Right lobe of liver (tissue), 6 donors: ENCODE data around the gene CCNJL. TPM values are rescaled to one million over a fixed set of nuclear protein-coding genes. Genes with fewer than 3 reads are reported as not detected.
A peak's percentile ranks its signal among the peaks of the same experiment; 100 is the strongest.

Source experiments
- ATAC-seq, 4 donors: fragments of 200-7000 bp; cut with Tn5 transposase; one replicate each; pipeline ENCODE4 v1.9.1; 2020; ENCODE audit warnings: mild to moderate bottlenecking in 4 of 4, moderate library complexity in 4 of 4
- DNase-seq, 3 donors: peaks; one replicate each; pipeline ENCODE4 v3.0.0-alpha.2; 2020
- H3K27ac ChIP-seq, 3 donors: fragments of 200-600 bp; one replicate each; pipeline ENCODE4 v1.8.0; 2022
- H3K27me3 ChIP-seq, 2 donors: fragments of 200-600 bp; one replicate each; pipeline ENCODE4 v1.8.0; 2022
- H3K36me3 ChIP-seq, 4 donors: fragments of 200-600 bp; sonication (generic) in 1 of 4; one replicate each; pipeline versions ENCODE4 v1.5.1 to v1.8.0; 2017 to 2022; ENCODE audit warnings: control low read depth in 1 of 4
- H3K4me1 ChIP-seq, 4 donors: fragments of 200-600 bp; sonication (generic) in 1 of 4; one replicate each; pipeline versions ENCODE4 v1.5.1 to v1.8.0; 2017 to 2022; ENCODE audit warnings: control low read depth in 1 of 4
- H3K4me3 ChIP-seq, 3 donors: fragments of 200-600 bp; one replicate each; pipeline ENCODE4 v1.8.0; 2022
- H3K9me3 ChIP-seq, 4 donors: fragments of 200-600 bp; sonication (generic) in 1 of 4; one replicate each; pipeline versions ENCODE4 v1.5.1 to v1.8.0; 2017 to 2022; ENCODE audit warnings: control low read depth in 1 of 4
- CTCF ChIP-seq, 4 donors: fragments of 200-600 bp in 3 of 4; fragments of 450-650 bp in 1 of 4; IDR thresholded peaks; one replicate each; pipeline versions ENCODE4 v1.5.1 to v1.8.0; 2016 to 2022; ENCODE audit warnings: antibody characterized with exemption in 4 of 4, mild to moderate bottlenecking in 2 of 4
- POLR2A ChIP-seq: fragments of 450-650 bp; IDR thresholded peaks from one replicate; pipeline ENCODE4 v1.6.1; 2017; ENCODE audit warnings: antibody characterized with exemption, mild to moderate bottlenecking
- WGBS: methylation state at CpG from one replicate; pipeline ENCODE4 v1.1.6; 2018; ENCODE audit warnings: low coverage, low lambda C conversion rate; ENCODE audit not compliant: insufficient coverage; ENCODE audit errors: missing lambda C conversion rate; 5-methylcytosine and 5-hydroxymethylcytosine counted together
- intact Hi-C, 2 donors: fragments of 100-400 bp; cut with DNase I; formaldehyde crosslinking; loops; one replicate each; pipeline versions ENCODE4 v1.11.2 to v1.14.1; 2022
- total RNA-seq, 6 experiments: library from RNA; depleted of rRNA in 2 of 6; stranded (reverse); fragments of >200 nt in 2 of 6; fragmentation: NEBNext Ultra II Directional in 3 of 6; extraction: Animal tissue kit (Norgen Biotek cat#: 25700) in 3 of 6; gene quantifications; one replicate each; pipeline versions ENCODE4 v1.1.0 to v1.2.4, GENCODE V29; 2016 to 2023
- donor health status: DM: no; HTN: yes; CAD: no.
- donor health status: DM: no; HTN: no; CAD: no.
- donor health status: DM: no; HTN: no; CAD: no.
- donor health status: DM: no; HTN: yes; CAD: no.
- donor health status: DM: no; HTN: yes; CAD: no.

CCNJL gene
- total RNA-seq, 6 experiments from 2014 or later, result 0.19 to 0.79 (median 0.44) TPM

- no peak for ATAC-seq
- Histone ChIP-seq H3K9me3 (no peaks in the 10 kb centered on the region), H3K4me1 (peaks cover 0 to 2% (median 0%) of the 10 kb centered on the region in 4 donors), H3K27me3 (no peaks in the 10 kb centered on the region), H3K27ac (no peak overlapping the region), H3K4me3 (no peak overlapping the region), H3K36me3 (no peaks in the 10 kb centered on the region)
- DNase-seq, result no peak
- intact Hi-C loops, result no loop called here
- TF ChIP-seq CTCF (IDR thresholded peaks at IDR 0.05), result no peak
- no peak for TF ChIP-seq POLR2A
- WGBS, result 55% methylated on average over 4 of the region's 4 CpGs
These were observed 41.7 kb downstream of the CCNJL start for GRCh38 chr5:160270704-160271103.

GRCh38 chr5:160269017-160269416 lies 43.3 kb downstream of the CCNJL start:
- Histone ChIP-seq H3K9me3 (no peaks in the 10 kb centered on the region), H3K27ac (peak overlapping the region in 1 of 3 donors; percentile 26), H3K4me3 (no peak overlapping the region), H3K4me1 (peaks cover 0 to 2% (median 0%) of the 10 kb centered on the region in 4 donors), H3K27me3 (no peaks in the 10 kb centered on the region), H3K36me3 (no peaks in the 10 kb centered on the region)
- 7% methylated on average over 2 of the region's 10 CpGs for WGBS
- intact Hi-C loops, result no loop called here
- DNase-seq, result peak; percentile 85 to 87 (median 86)
- no peak for TF ChIP-seq POLR2A
- ATAC-seq, result peak; percentile 81 to 93 (median 89)

GRCh38 chr5:160268121-160268520 lies 44.2 kb downstream of the CCNJL start:
- no peaks in the 10 kb centered on the region for H3K27me3 ChIP-seq
- H3K36me3 ChIP-seq, result no peaks in the 10 kb centered on the region
- 34% methylated on average over 2 of the region's 5 CpGs for WGBS
- H3K4me3 ChIP-seq, result no peak overlapping the region
- intact Hi-C loops, result no loop called here
- ATAC-seq, result no peak
- no peaks in the 10 kb centered on the region for H3K9me3 ChIP-seq
- DNase-seq, result no peak
- peaks cover 0 to 2% (median 0%) of the 10 kb centered on the region in 4 donors for H3K4me1 ChIP-seq
- no peak overlapping the region for H3K27ac ChIP-seq
- TF ChIP-seq POLR2A, result no peak
- no peak for TF ChIP-seq CTCF (IDR thresholded peaks at IDR 0.05)

- H3K4me3 ChIP-seq, result no peak overlapping the region
- TF ChIP-seq CTCF (IDR thresholded peaks at IDR 0.05) (no peak), POLR2A (no peak)
- H3K9me3 ChIP-seq, result no peaks in the 10 kb centered on the region
- intact Hi-C loops, result no loop called here
- H3K4me1 ChIP-seq, result peaks cover 0 to 2% (median 0%) of the 10 kb centered on the region in 4 donors
- H3K27me3 ChIP-seq, result no peaks in the 10 kb centered on the region
- no peaks in the 10 kb centered on the region for H3K36me3 ChIP-seq
- no peak overlapping the region for H3K27ac ChIP-seq
- DNase-seq (no peak), ATAC-seq (no peak)
- WGBS, result 22% methylated on average over 3 of the region's 9 CpGs
These were observed 45.5 kb downstream of the CCNJL start for GRCh38 chr5:160266752-160267345.

GRCh38 chr5:160266044-160266443 lies 46.3 kb downstream of the CCNJL start:
- 83% methylated on average over 3 of the region's 5 CpGs for WGBS
- Histone ChIP-seq H3K4me3 (no peak overlapping the region), H3K27me3 (no peaks in the 10 kb centered on the region), H3K9me3 (no peaks in the 10 kb centered on the region), H3K4me1 (peaks cover 0 to 2% (median 0%) of the 10 kb centered on the region in 4 donors), H3K27ac (no peak overlapping the region), H3K36me3 (no peaks in the 10 kb centered on the region)
- DNase-seq (no peak), ATAC-seq (no peak)
- intact Hi-C loops, result no loop called here
- TF ChIP-seq CTCF (IDR thresholded peaks at IDR 0.05) (no peak), POLR2A (no peak)
